NCI-H1694 (cell line): ENCODE measurements around the gene CERCAM.

Experiments used
- DNase-seq: peaks from one replicate; lab custom pipeline; 2025; lab: John Stamatoyannopoulos, UW

Gene CERCAM

GRCh38 chr9:128456613-128457061 is 36.0 kb downstream of the CERCAM start:
- DNase-seq, result peak; percentile 24

- DNase-seq, result no peak
Observed at GRCh38 chr9:128457207-128457606, 36.5 kb downstream of the CERCAM start.

- no peak for DNase-seq
Observed at GRCh38 chr9:128459011-128459410, 38.4 kb downstream of the CERCAM start.

GRCh38 chr9:128469070-128469469 is 48.4 kb downstream of the CERCAM start:
- DNase-seq, result no peak

- no peak for DNase-seq
Observed at GRCh38 chr9:128470560-128470959, 49.9 kb downstream of the CERCAM start.

GRCh38 chr9:128473104-128473503 is 52.4 kb downstream of the CERCAM start:
- no peak for DNase-seq

GRCh38 chr9:128475867-128476266 is 55.2 kb downstream of the CERCAM start:
- no peak for DNase-seq

GRCh38 chr9:128479262-128479661 is 58.6 kb downstream of the CERCAM start:
- no peak for DNase-seq

- no peak for DNase-seq
Observed at GRCh38 chr9:128481561-128481960, 60.9 kb downstream of the CERCAM start.

GRCh38 chr9:128482186-128482585 is 61.5 kb downstream of the CERCAM start:
- no peak for DNase-seq

- no peak for DNase-seq
Observed at GRCh38 chr9:128484686-128485413, 64.2 kb downstream of the CERCAM start.

GRCh38 chr9:128485414-128485855 is 64.8 kb downstream of the CERCAM start:
- DNase-seq, result no peak

GRCh38 chr9:128486201-128486600 is 65.5 kb downstream of the CERCAM start:
- DNase-seq, result no peak
